Adipocyte (in vitro differentiated cells): Measurements from ENCODE around the gene FRMD3.
"Not testable (repeated sequence)": the region's sequence is repeated elsewhere in the genome, so short reads cannot be mapped to it uniquely, and the experiment has no call there.

Experiments used
- DNase-seq: peaks from one replicate; pipeline ENCODE4 v3.0.0-alpha.2; 2015; ENCODE audit warnings: low read depth
- H3K27me3 ChIP-seq: replicated peaks from 2 replicates; pipeline ENCODE4 v1.7.0; 2013; ENCODE audit warnings: mild to moderate bottlenecking, low read length, moderate library complexity; ENCODE audit not compliant: control insufficient read depth, insufficient read depth
- H3K36me3 ChIP-seq: 2 replicates; pipeline ENCODE4 v1.7.0; 2013; ENCODE audit warnings: low read length, mild to moderate bottlenecking, moderate library complexity; ENCODE audit not compliant: control insufficient read depth, insufficient read depth, severe bottlenecking
- H3K4me1 ChIP-seq: 2 replicates; pipeline ENCODE4 v1.7.0; 2013; ENCODE audit warnings: mild to moderate bottlenecking, low read length, moderate library complexity; ENCODE audit not compliant: control insufficient read depth, insufficient read depth
- H3K4me3 ChIP-seq: 2 replicates; pipeline ENCODE4 v1.7.0; 2013; ENCODE audit warnings: mild to moderate bottlenecking, low read length, moderate library complexity
- H3K9ac ChIP-seq: 2 replicates; pipeline ENCODE4 v1.7.0; 2013; ENCODE audit warnings: mild to moderate bottlenecking, low read length, moderate library complexity
- H3K9me3 ChIP-seq: 2 replicates; pipeline ENCODE4 v1.7.0; 2013; ENCODE audit warnings: mild to moderate bottlenecking, low read length, moderate library complexity; ENCODE audit not compliant: control insufficient read depth

FRMD3 gene

DNA sequence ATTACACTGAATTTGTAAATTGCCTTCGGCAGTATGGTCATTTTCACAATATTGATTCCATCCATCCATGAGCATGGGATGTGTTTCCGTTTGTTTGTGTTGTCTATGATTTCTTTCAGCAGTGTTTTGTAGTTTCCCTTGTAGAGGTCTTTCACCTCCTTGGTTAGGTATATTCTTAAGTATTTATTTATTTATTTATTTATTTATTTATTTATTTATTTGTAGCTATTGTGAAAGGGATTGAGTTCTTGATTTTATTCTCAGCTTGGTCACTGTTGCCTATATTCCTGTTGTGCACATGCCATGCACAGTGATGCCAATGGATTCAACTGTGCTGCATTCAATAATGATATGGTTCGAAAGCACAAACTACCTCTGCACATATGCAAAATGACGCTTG, 179.7 kb downstream of the FRMD3 start:
- not testable (repeated sequence) for H3K9me3 ChIP-seq, H3K36me3 ChIP-seq, H3K4me1 ChIP-seq, H3K9ac ChIP-seq, H3K27me3 ChIP-seq, DNase-seq, H3K4me3 ChIP-seq

DNA sequence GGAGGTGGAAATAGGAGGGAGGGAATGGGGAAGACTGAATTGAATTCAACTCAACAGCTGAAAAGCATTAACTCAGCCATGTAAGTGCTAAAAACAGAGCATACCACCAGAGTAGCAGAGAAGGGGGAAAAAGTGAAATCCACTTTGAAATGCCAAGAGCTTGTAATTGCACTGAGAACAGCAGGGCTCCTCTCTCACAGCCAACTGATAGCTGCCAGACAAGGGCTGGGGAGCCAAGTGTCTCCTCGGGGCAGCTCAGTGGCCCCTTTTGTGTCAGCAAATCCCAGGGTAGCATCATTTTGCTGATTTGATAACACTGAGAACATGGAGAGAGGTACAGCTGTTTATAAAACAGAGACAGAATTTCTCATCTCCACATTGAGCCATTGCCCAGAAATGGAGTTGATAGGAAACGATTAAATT, 182.5 kb downstream of the FRMD3 start:
- H3K4me1 ChIP-seq = peaks cover 8% of the 10 kb centered on the region
- DNase-seq = no peak

GRCh38 chr9:83355024-83355444, 183.2 kb downstream of the FRMD3 start:
- no peak overlapping the region for H3K4me3 ChIP-seq
- DNase-seq = peak; percentile 40
- no peaks in the 10 kb centered on the region for H3K36me3 ChIP-seq
- H3K27me3 ChIP-seq = no peaks in the 10 kb centered on the region
- peaks cover 8% of the 10 kb centered on the region for H3K4me1 ChIP-seq
- H3K9me3 ChIP-seq = no peaks in the 10 kb centered on the region
- H3K9ac ChIP-seq = no peak overlapping the region

More for the DNA sequence above, 182.5 kb downstream of the FRMD3 start:
- Histone ChIP-seq H3K9ac (peak overlapping the region; percentile 8), H3K9me3 (no peaks in the 10 kb centered on the region), H3K4me3 (no peak overlapping the region), H3K36me3 (no peaks in the 10 kb centered on the region), H3K27me3 (no peaks in the 10 kb centered on the region)

- Histone ChIP-seq H3K9ac (no peak overlapping the region), H3K27me3 (no peaks in the 10 kb centered on the region), H3K36me3 (no peaks in the 10 kb centered on the region), H3K9me3 (no peaks in the 10 kb centered on the region), H3K4me3 (no peak overlapping the region), H3K4me1 (no peaks in the 10 kb centered on the region)
- no peak for DNase-seq
These were observed 189.2 kb downstream of the FRMD3 start for GRCh38 chr9:83349031-83349430.

- no peak for DNase-seq
- Histone ChIP-seq H3K4me3 (no peak overlapping the region), H3K9ac (no peak overlapping the region), H3K9me3 (no peaks in the 10 kb centered on the region), H3K36me3 (no peaks in the 10 kb centered on the region), H3K27me3 (no peaks in the 10 kb centered on the region), H3K4me1 (no peaks in the 10 kb centered on the region)
These were observed 191.4 kb downstream of the FRMD3 start for GRCh38 chr9:83346655-83347420.

DNA sequence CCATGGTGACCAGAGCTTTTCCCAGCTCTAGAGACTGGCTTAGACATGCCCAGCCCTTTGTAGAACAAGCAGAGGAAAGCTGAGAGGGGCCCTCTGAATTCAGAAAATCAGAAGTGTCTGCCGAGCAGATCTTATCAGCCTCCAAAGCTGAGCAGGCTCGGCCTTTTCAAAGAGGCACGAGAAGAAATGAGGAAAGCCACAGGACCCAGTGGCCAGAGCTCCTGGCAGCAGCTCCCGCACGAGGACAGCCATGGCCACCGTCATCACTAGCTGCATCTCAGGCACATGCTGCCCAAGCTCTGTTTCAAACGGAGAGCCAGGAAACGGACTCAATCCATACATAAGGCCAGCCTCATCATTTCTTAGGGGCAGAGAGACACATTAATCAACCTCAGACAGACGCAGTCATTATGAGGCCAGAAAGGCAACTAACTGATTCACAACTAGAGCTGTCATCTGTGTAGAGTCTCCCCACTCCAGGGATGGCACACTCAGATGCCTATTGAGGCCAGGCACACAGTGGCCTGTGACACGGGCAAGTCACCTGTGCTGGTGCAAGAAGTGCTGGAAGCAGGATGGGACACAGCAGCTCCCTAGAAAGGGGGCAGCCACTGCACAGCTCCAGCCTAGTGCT, 194.7 kb downstream of the FRMD3 start:
- no peak for DNase-seq
- Histone ChIP-seq H3K9ac (no peak overlapping the region), H3K9me3 (no peaks in the 10 kb centered on the region), H3K27me3 (no peaks in the 10 kb centered on the region), H3K36me3 (no peaks in the 10 kb centered on the region), H3K4me1 (peaks cover 10% of the 10 kb centered on the region), H3K4me3 (no peak overlapping the region)

GRCh38 chr9:83342731-83343130, 195.5 kb downstream of the FRMD3 start:
- Histone ChIP-seq H3K27me3 (no peaks in the 10 kb centered on the region), H3K9me3 (no peaks in the 10 kb centered on the region), H3K4me3 (no peak overlapping the region), H3K9ac (no peak overlapping the region), H3K4me1 (peaks cover 10% of the 10 kb centered on the region), H3K36me3 (no peaks in the 10 kb centered on the region)
- peak; percentile 47 for DNase-seq

- Histone ChIP-seq H3K36me3 (no peaks in the 10 kb centered on the region), H3K27me3 (no peaks in the 10 kb centered on the region), H3K9ac (no peak overlapping the region), H3K4me1 (peaks cover 10% of the 10 kb centered on the region), H3K4me3 (no peak overlapping the region), H3K9me3 (no peaks in the 10 kb centered on the region)
- DNase-seq = no peak
These were observed 196.2 kb downstream of the FRMD3 start for GRCh38 chr9:83342006-83342405.

GRCh38 chr9:83340451-83340850, 197.8 kb downstream of the FRMD3 start:
- H3K4me1 ChIP-seq = peaks cover 10% of the 10 kb centered on the region

GRCh38 chr9:83339435-83339834, 198.8 kb downstream of the FRMD3 start:
- no peak overlapping the region for H3K9ac ChIP-seq
- H3K4me3 ChIP-seq = no peak overlapping the region
- H3K27me3 ChIP-seq = no peaks in the 10 kb centered on the region
- DNase-seq = no peak
- H3K4me1 ChIP-seq = peaks cover 13% of the 10 kb centered on the region
- no peaks in the 10 kb centered on the region for H3K9me3 ChIP-seq
- H3K36me3 ChIP-seq = no peaks in the 10 kb centered on the region

More at GRCh38 chr9:83340451-83340850, 197.8 kb downstream of the FRMD3 start:
- Histone ChIP-seq H3K36me3 (no peaks in the 10 kb centered on the region), H3K9me3 (no peaks in the 10 kb centered on the region), H3K9ac (no peak overlapping the region), H3K4me3 (no peak overlapping the region), H3K27me3 (no peaks in the 10 kb centered on the region)
- DNase-seq = peak; percentile 53

- Histone ChIP-seq H3K9me3 (no peaks in the 10 kb centered on the region), H3K9ac (no peak overlapping the region), H3K4me3 (no peak overlapping the region), H3K4me1 (peaks cover 14% of the 10 kb centered on the region), H3K27me3 (no peaks in the 10 kb centered on the region), H3K36me3 (no peaks in the 10 kb centered on the region)
- DNase-seq = no peak
These were observed 201.5 kb downstream of the FRMD3 start for GRCh38 chr9:83336706-83337105.
